GM23248 (cell line): Measurements from ENCODE around the gene OOSP3. TPM values are rescaled to one million over a fixed set of nuclear protein-coding genes. Genes with fewer than 3 reads are reported as not detected.
A peak's percentile ranks its signal among the peaks of the same experiment; 100 is the strongest.

Experiments
- DNase-seq: peaks from one replicate; pipeline ENCODE4 v3.0.0-alpha.2; 2015
- H2AFZ ChIP-seq: fragments of 200-600 bp; sonication (generic); 2 replicates; pipeline ENCODE4 v1.6.1; 2016; ENCODE audit warnings: antibody characterized with exemption
- H3F3A ChIP-seq: fragments of 200-600 bp; sonication (generic); 2 replicates; pipeline ENCODE4 v1.6.1; 2016; ENCODE audit warnings: mild to moderate bottlenecking, antibody characterized with exemption, mixed run types; ENCODE audit not compliant: insufficient read depth
- H3K27ac ChIP-seq: fragments of 200-600 bp; sonication (generic); 2 replicates; pipeline ENCODE4 v1.5.1; 2016; ENCODE audit warnings: mild to moderate bottlenecking
- H3K27me3 ChIP-seq: fragments of 200-600 bp; sonication (generic); replicated peaks from 2 replicates; pipeline ENCODE4 v1.6.1; 2016; ENCODE audit warnings: mild to moderate bottlenecking; ENCODE audit not compliant: insufficient read depth
- H3K36me3 ChIP-seq: fragments of 200-600 bp; sonication (generic); 2 replicates; pipeline ENCODE4 v1.6.1; 2016; ENCODE audit warnings: low read depth, mild to moderate bottlenecking
- H3K4me1 ChIP-seq: fragments of 200-600 bp; sonication (generic); 2 replicates; pipeline ENCODE4 v1.6.1; 2016; ENCODE audit warnings: mild to moderate bottlenecking; ENCODE audit not compliant: insufficient read depth
- H3K4me2 ChIP-seq: fragments of 200-600 bp; sonication (generic); one replicate; pipeline ENCODE4 v1.6.1; 2016; ENCODE audit warnings: mild to moderate bottlenecking; ENCODE audit not compliant: unreplicated experiment
- H3K4me3 ChIP-seq: fragments of 200-600 bp; sonication (generic); 2 replicates; pipeline ENCODE4 v1.5.1; 2016; ENCODE audit warnings: mild to moderate bottlenecking
- H3K79me2 ChIP-seq: fragments of 200-600 bp; sonication (generic); 2 replicates; pipeline ENCODE4 v1.6.1; 2016; ENCODE audit warnings: mild to moderate bottlenecking; ENCODE audit not compliant: insufficient read depth
- H3K9ac ChIP-seq: fragments of 200-600 bp; sonication (generic); 2 replicates; pipeline ENCODE4 v1.6.1; 2016; ENCODE audit warnings: mild to moderate bottlenecking
- H3K9me2 ChIP-seq: fragments of 200-600 bp; sonication (generic); 2 replicates; pipeline ENCODE4 v1.6.1; 2016; ENCODE audit warnings: mixed run types, mild to moderate bottlenecking, moderate library complexity; ENCODE audit not compliant: insufficient read depth
- H3K9me3 ChIP-seq: fragments of 200-600 bp; sonication (generic); one replicate; pipeline ENCODE4 v1.6.1; 2017; ENCODE audit warnings: low read depth
- H4K20me1 ChIP-seq: fragments of 200-600 bp; sonication (generic); 2 replicates; pipeline ENCODE4 v1.6.0; 2016; ENCODE audit not compliant: insufficient read depth
- EZH2 ChIP-seq: fragments of 200-600 bp; sonication (generic); IDR thresholded peaks from 2 replicates; pipeline ENCODE4 v1.6.1; 2018; ENCODE audit warnings: antibody characterized with exemption, mild to moderate bottlenecking; ENCODE audit not compliant: insufficient read depth, poor library complexity, severe bottlenecking
- EZH2phosphoT487 ChIP-seq: fragments of 200-600 bp; sonication (generic); IDR thresholded peaks from 2 replicates; pipeline ENCODE4 v1.6.1; 2018; ENCODE audit warnings: antibody characterized with exemption, moderate library complexity, mild to moderate bottlenecking, low read depth; ENCODE audit not compliant: insufficient read depth
- WGBS, 2 experiments: methylation state at CpG; one replicate each; pipeline ENCODE4 v1.1.6; 2015 to 2017; ENCODE audit warnings: low lambda C conversion rate in 2 of 2, low coverage in 1 of 2; ENCODE audit errors: missing lambda C conversion rate in 2 of 2; 5-methylcytosine and 5-hydroxymethylcytosine counted together
- in situ Hi-C: fragments of 300-500 bp; cut with MboI; formaldehyde crosslinking; loops from 2 replicates; pipeline ENCODE4 v1.15.0; 2020
- polyA plus RNA-seq: library from polyadenylated mRNA; unstranded; fragments of >200 nt; fragmentation: Nextera tagmentation; extraction: Ambion mirVana; gene quantifications from 2 replicates; pipeline ENCODE4 v1.2.1, GENCODE V29; 2016
- total RNA-seq: library from RNA; depleted of rRNA; stranded (reverse); fragments of >200 nt; shearing (Covaris generic); gene quantifications from 2 replicates; pipeline ENCODE4 v1.2.3, GENCODE V29; 2014

Gene OOSP3
- total and polyA plus RNA-seq, 2 experiments from 2014 or later: not detected

DNA sequence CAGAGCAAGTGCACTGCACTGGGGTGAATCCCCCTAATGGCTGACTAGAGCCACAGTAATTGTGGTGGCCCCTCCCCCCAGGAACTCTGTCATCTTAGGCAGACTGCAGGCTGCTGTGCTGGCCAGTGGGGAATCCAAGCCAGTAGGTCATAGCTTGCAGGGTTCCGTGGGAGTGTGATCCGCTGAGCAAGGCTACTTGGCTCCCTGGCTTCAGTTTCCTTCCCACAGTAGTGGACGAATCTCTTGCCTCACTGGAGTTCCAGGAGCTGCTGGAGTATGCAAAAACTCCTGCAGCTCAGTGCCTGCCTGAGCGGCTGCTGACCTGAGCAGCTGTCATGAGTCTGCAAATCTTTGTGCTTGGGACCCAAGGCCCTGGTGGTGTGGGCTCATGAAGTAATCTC, 13.2 kb downstream of the OOSP3 start:
- Histone ChIP-seq H3K9me3 (no peaks in the 10 kb centered on the region), H4K20me1 (no peaks in the 10 kb centered on the region), H3K9ac (no peak overlapping the region), H3K9me2 (no peaks in the 10 kb centered on the region), H3K79me2 (no peaks in the 10 kb centered on the region), H3K36me3 (no peaks in the 10 kb centered on the region), H3K4me1 (no peaks in the 10 kb centered on the region), H3K4me2 (no peak overlapping the region), H3F3A (no peaks in the 10 kb centered on the region), H3K27ac (no peak overlapping the region), H3K4me3 (no peak overlapping the region), H3K27me3 (no peaks in the 10 kb centered on the region), H2AFZ (no peak overlapping the region)
- DNase-seq: peak; percentile 10
- in situ Hi-C loops: no loop called here
- TF ChIP-seq EZH2: no peak
- TF ChIP-seq EZH2phosphoT487: no peak
- WGBS, 2 experiments: 10 to 13% methylated on average over 4 of the region's 4 CpGs

DNA sequence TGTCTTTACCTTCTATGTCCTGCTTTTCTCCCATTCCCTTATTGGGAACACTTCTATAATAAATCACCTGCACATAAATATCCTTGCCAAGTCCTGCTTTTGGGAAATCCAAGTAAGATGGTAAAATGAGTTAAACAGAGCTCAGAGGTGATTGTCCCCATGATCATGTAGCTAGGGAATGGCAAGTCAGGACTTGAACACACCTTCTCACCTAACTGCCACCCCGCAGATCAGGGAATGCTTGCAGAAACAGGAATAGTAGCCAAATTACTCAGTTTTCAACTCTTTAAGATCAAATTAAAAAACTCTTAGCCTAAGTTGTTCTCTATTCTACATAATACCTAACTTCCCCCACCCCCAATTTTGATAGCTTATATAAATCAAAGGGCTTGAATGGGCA, 16.0 kb downstream of the OOSP3 start:
- in situ Hi-C loops: no loop called here
- no peak overlapping the region for H3K4me2 ChIP-seq
- no peaks in the 10 kb centered on the region for H3F3A ChIP-seq
- WGBS, 2 experiments: 19 to 25% methylated on average over 1 of the region's 1 CpG
- no peak overlapping the region for H3K4me3 ChIP-seq
- no peaks in the 10 kb centered on the region for H3K36me3 ChIP-seq
- H3K4me1 ChIP-seq: no peaks in the 10 kb centered on the region
- H3K27ac ChIP-seq: no peak overlapping the region
- no peak overlapping the region for H3K9ac ChIP-seq
- TF ChIP-seq EZH2 (no peak), EZH2phosphoT487 (no peak)
- H3K9me3 ChIP-seq: no peaks in the 10 kb centered on the region
- no peak overlapping the region for H2AFZ ChIP-seq
- H3K79me2 ChIP-seq: no peaks in the 10 kb centered on the region
- H4K20me1 ChIP-seq: no peaks in the 10 kb centered on the region
- H3K27me3 ChIP-seq: no peaks in the 10 kb centered on the region
- DNase-seq: no peak
- H3K9me2 ChIP-seq: no peaks in the 10 kb centered on the region

DNA sequence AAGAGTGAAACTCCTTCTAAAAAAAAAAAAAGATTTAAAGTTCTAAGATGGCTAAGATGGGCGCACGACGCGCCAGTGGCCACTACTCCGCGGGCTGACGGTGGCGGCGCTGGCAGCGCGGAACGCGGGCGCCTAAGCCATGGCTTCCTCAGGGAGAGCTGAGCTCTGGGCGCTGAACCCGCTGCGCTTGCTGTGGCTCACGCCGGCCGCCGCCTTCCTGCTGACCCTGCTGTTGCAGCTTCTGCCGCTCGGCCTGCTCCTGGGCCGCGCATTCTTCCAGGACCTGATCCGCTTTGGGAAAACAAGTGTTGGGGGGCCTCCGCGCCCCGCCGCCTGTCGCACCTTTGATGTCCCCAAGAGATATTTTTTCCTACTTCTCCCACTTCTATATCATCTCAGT, 19.5 kb downstream of the OOSP3 start:
- H3K9me3 ChIP-seq: no peaks in the 10 kb centered on the region
- H3K79me2 ChIP-seq: no peaks in the 10 kb centered on the region
- no peaks in the 10 kb centered on the region for H3F3A ChIP-seq
- H3K4me1 ChIP-seq: no peaks in the 10 kb centered on the region
- 83 to 85% methylated on average over 31 of the region's 31 CpGs for WGBS, 2 experiments
- no peaks in the 10 kb centered on the region for H3K27me3 ChIP-seq
- H3K9me2 ChIP-seq: no peaks in the 10 kb centered on the region
- DNase-seq: no peak
- H3K36me3 ChIP-seq: no peaks in the 10 kb centered on the region
- no peak overlapping the region for H2AFZ ChIP-seq
- in situ Hi-C loops: no loop called here
- no peak overlapping the region for H3K4me3 ChIP-seq
- no peak overlapping the region for H3K9ac ChIP-seq
- H4K20me1 ChIP-seq: no peaks in the 10 kb centered on the region
- no peak overlapping the region for H3K27ac ChIP-seq
- no peak for TF ChIP-seq EZH2phosphoT487
- no peak for TF ChIP-seq EZH2
- no peak overlapping the region for H3K4me2 ChIP-seq

DNA sequence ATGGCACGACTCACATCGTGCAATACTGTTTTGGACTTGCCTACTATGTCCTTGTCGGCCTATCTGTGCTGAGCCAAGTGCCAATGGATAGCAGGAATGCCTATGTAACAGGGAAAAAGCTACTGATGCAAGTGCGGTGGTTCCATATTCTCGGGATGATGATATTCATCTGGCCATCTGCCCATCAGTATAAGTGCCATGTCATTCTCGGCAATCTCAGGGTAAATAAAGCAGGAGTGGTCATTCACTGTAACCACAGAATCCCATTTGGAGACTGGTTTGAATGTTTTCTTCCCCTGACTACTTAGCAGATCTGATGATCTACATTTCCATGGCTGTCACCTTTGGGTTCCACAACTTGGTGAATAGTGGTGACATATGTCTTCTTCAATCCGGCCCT, 20.1 kb downstream of the OOSP3 start:
- TF ChIP-seq EZH2 (no peak), EZH2phosphoT487 (no peak)
- no peak for DNase-seq
- in situ Hi-C loops: no loop called here
- H3K9ac ChIP-seq: no peak overlapping the region
- H3F3A ChIP-seq: no peaks in the 10 kb centered on the region
- H3K4me2 ChIP-seq: no peak overlapping the region
- no peaks in the 10 kb centered on the region for H3K9me3 ChIP-seq
- no peaks in the 10 kb centered on the region for H3K4me1 ChIP-seq
- H3K9me2 ChIP-seq: no peaks in the 10 kb centered on the region
- H3K79me2 ChIP-seq: no peaks in the 10 kb centered on the region
- no peak overlapping the region for H3K27ac ChIP-seq
- no peaks in the 10 kb centered on the region for H3K36me3 ChIP-seq
- 40 to 48% methylated on average over 7 of the region's 7 CpGs for WGBS, 2 experiments
- no peak overlapping the region for H3K4me3 ChIP-seq
- no peak overlapping the region for H2AFZ ChIP-seq
- H4K20me1 ChIP-seq: no peaks in the 10 kb centered on the region
- H3K27me3 ChIP-seq: no peaks in the 10 kb centered on the region

DNA sequence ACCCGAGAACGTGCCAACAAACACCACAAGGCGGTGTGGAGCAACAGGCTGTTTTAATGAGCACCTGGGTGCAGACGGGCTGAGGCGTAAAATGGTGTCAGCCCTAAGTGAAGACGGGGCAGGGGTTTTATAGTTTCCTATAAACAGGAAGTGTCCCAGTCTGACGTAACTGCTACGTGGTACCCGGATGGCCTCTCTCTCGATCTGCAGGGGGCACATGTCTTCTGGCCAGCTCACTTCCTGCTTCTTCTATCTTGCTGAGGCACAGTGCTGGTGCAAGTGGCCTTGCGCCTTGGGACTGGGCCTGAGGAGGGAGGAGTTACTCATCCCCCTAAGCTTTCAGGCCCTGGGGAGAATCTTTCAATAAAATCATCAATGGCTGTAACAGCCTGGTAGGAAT, 20.9 kb downstream of the OOSP3 start:
- Histone ChIP-seq H4K20me1 (no peaks in the 10 kb centered on the region), H3K9me2 (no peaks in the 10 kb centered on the region), H3K9me3 (no peaks in the 10 kb centered on the region), H3K4me2 (no peak overlapping the region), H3K4me3 (no peak overlapping the region), H3K9ac (no peak overlapping the region), H3K4me1 (no peaks in the 10 kb centered on the region), H3K27ac (no peak overlapping the region), H3K27me3 (no peaks in the 10 kb centered on the region), H2AFZ (no peak overlapping the region), H3K36me3 (no peaks in the 10 kb centered on the region), H3K79me2 (no peaks in the 10 kb centered on the region), H3F3A (no peaks in the 10 kb centered on the region)
- in situ Hi-C loops: no loop called here
- 42 to 48% methylated on average over 11 of the region's 11 CpGs for WGBS, 2 experiments
- TF ChIP-seq EZH2: no peak
- no peak for TF ChIP-seq EZH2phosphoT487
- no peak for DNase-seq
